Pons (tissue), 1 donor: ENCODE measurements around the gene DNAJC15.
"Not testable (repeated sequence)": the region's sequence is repeated elsewhere in the genome, so short reads cannot be mapped to it uniquely, and the experiment has no call there.

Experiments
- DNase-seq: peaks from one replicate; pipeline ENCODE4 v3.0.0-alpha.2; 2016; ENCODE audit warnings: low spot score

Gene DNAJC15

DNA sequence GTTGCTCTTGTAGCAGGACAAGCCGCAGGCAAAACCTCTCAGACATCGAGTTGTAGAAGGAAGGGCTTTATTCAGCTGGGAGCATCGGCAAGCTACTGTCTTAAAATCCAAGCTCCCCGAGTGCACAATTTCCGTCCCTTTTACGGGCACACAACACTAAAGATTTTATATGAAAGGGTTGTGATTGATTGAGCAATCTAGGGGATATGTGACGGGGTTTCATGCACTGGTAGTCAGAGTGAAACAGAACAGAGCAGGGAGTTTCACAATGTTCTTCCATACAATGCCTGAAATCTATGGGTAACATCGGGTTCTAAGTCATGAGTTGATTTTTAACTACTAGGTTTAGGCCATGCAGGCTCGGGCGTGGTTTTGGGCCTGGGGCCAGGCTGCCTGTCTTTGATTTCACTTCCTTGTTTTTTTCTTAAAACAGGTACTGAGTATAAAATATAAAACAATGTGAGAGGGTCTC is 22.0 kb downstream of the DNAJC15 start:
- DNase-seq, result peak; percentile 50

DNA sequence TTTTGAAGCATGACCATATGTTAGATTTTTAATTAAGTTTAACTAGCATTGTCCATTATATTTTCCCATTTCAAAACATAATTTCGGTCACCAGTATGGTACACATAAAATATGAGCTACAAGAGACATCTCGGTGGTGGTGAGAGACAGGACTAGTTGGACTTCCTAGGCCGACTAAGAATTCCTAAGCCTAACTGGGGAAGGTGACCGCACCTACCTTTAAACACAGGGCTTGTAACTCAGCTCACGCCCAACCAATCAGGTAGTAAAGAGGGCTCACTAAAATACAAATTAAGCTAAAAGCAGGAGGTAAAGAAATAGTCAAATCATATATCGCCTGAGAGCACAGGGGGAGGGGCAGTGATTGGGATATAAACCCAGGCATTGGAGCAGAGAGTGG is 22.9 kb downstream of the DNAJC15 start:
- DNase-seq, result no peak

GRCh38 chr13:43054803-43055802 is 31.7 kb downstream of the DNAJC15 start:
- peak; percentile 25 for DNase-seq

DNA sequence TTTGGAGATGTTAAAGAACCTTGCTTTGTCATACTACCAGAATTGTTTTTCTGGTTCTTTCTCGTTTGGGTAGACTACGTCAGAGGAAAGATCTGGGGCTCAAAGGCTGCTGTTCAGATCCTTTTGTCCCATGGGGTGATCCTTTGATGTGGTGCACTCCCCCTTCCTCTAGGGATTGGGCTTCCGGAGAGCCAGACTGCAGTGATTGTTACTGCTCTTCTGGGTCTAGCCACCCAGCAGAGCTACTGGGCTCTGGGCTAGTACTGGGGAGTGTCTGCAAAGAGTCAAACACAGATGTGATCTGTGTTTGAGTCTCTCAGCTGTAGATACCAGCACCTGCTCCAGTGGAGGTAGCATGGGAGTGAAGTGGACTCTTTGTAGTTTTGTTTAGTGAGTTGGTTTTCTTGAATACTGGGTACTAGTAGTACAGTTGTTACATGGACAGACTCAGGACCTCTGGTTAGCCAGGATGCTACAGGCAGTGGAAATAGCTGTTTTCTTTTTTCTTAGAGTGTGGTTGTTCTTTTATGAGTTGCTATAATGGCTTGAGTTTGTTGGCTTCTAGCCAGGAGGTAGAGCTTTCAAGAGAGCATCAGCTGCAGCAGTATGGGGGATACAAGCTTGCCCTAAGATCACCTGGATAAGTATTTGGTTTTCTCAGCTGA is 34.4 kb downstream of the DNAJC15 start:
- DNase-seq, result no peak

GRCh38 chr13:43058318-43058674 is 34.9 kb downstream of the DNAJC15 start:
- no peak for DNase-seq

DNA sequence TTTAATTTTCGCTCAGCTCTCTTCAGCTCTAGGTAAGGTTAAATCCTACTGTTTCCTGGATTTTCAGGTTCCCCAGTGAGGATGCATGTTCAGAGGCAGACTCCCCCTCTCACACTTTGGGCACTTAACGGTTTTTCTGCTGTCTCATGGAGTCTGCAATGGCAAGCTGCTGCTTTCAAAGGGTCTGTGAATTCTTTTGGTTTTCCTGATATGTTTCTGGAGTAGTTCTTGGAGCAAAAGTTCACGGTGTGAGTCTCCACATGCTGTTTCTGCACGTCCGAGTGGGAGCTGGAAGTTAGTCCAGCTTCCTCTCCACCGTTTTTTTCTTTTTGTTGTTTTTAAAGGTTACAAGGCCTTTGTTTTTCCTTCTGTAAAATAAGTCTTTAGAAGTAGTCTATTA is 35.4 kb downstream of the DNAJC15 start:
- no peak for DNase-seq

GRCh38 chr13:43059779-43060178 is 36.4 kb downstream of the DNAJC15 start:
- not testable (repeated sequence) for DNase-seq

- not testable (repeated sequence) for DNase-seq
Measured at GRCh38 chr13:43060806-43061205, 37.4 kb downstream of the DNAJC15 start.

- DNase-seq, result no peak
Measured at GRCh38 chr13:43061496-43062280, 38.3 kb downstream of the DNAJC15 start.

GRCh38 chr13:43071824-43072223 is 48.4 kb downstream of the DNAJC15 start:
- DNase-seq, result no peak

DNA sequence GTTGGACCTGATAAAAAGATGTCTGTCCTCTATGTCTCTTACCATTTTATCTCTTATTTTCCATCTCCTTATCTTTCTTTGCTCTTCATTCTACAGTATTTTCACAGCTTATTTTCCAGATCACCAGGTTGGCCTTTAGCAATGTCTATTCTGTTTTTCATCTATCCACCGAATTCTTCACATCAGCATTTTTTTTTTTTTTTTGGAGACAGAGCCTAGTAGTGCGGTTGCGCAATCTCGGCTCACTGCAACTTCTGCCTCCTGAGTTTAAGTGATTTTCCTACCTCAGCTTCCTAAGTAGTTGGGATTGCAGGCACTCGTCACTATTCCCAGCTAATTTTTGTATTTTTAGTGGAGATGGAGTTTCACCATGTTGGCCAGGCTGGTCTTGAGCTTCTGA is 49.0 kb downstream of the DNAJC15 start:
- no peak for DNase-seq

- no peak for DNase-seq
Measured at GRCh38 chr13:43074824-43075510, 51.6 kb downstream of the DNAJC15 start.

GRCh38 chr13:43075511-43075902 is 52.1 kb downstream of the DNAJC15 start:
- not testable (repeated sequence) for DNase-seq

GRCh38 chr13:43077046-43077445 is 53.7 kb downstream of the DNAJC15 start:
- no peak for DNase-seq

- no peak for DNase-seq
Measured at GRCh38 chr13:43077461-43077860, 54.1 kb downstream of the DNAJC15 start.

- DNase-seq, result no peak
Measured at GRCh38 chr13:43077906-43078305, 54.5 kb downstream of the DNAJC15 start.

DNA sequence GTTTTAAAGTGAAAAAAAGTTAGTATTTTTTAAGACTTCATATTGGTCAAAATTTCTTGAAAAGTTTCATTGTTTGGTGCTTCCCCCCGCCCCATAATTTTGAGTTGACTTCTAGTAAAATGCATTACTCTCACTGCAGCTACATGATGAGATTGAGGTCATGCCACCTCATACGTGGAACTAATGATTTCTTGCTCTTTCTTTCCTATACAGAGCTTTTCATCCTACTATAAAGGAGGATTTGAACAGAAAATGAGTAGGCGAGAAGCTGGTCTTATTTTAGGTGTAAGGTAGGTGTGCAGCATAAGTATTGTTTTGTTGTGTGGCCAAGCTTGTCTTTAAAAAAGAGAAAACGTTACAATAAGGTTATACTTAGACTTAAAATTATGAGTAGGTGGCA is 55.0 kb downstream of the DNAJC15 start:
- no peak for DNase-seq

- no peak for DNase-seq
Measured at GRCh38 chr13:43079392-43079931, 56.1 kb downstream of the DNAJC15 start.

- no peak for DNase-seq
Measured at GRCh38 chr13:43080199-43080598, 56.8 kb downstream of the DNAJC15 start.

GRCh38 chr13:43081866-43082265 is 58.5 kb downstream of the DNAJC15 start:
- DNase-seq, result no peak

- no peak for DNase-seq
Measured at GRCh38 chr13:43083750-43084149, 60.4 kb downstream of the DNAJC15 start.
